Astrocyte of the spinal cord (primary cell): ENCODE data around the gene IL4I1.

Experiments
- DNase-seq: peaks from one replicate; pipeline ENCODE4 v3.0.0; 2011; ENCODE audit warnings: low read depth, low spot score
- H3K4me3 ChIP-seq: 2 replicates; pipeline ENCODE4 v1.5.1; 2011; ENCODE audit warnings: low read depth, mild to moderate bottlenecking, low read length, moderate library complexity
- CTCF ChIP-seq: IDR thresholded peaks from 2 replicates; pipeline ENCODE4 v1.5.1; 2012; ENCODE audit warnings: low read depth, mild to moderate bottlenecking, low read length, inconsistent platforms
- in situ Hi-C: cut with HindIII; loops from 2 replicates; pipeline ENCODE4 v1.10.0; 2017; ENCODE audit warnings: low sequenced_read_pairs

IL4I1 gene

DNA sequence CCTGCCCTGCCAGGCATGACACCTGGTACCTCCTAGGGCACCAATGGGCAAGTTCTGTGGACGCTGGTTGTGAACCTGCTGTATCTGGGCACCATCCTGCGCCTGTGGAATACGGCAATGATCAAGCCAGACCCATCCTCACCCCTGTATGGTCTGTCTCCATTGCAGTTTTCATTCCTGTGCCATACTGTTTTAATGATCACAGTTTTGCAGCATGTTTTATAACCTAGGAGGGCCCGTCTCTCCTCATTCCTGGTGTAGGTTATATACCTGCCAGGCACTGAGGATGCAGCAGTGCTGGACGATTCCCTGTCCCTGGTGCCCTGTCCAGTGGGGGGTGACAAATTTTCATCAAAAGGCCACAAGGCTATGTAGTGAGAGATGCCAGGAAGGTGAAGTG, 13.6 kb downstream of the IL4I1 start:
- no peak for DNase-seq
- no peak for TF ChIP-seq CTCF
- no peak overlapping the region for H3K4me3 ChIP-seq
- in situ Hi-C loops, result no loop called here

DNA sequence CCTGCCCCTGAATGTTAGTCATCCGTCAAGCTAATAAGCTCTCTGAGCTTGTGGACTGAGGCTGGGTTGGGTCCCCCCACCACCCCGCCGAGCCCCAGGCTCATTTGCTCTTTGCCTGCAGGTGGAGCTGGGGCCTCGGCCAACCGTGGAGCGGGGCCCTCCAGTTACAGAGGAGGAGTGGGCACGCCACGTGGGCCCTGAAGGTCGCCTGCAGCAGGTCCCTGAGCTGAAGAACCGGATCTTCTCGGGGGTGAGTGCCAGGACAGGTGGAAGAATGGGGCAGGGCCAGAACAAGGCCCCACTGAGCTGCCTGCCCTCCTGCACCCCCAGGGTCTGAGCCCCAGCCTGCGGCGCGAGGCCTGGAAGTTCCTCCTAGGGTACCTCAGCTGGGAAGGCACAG, 14.0 kb downstream of the IL4I1 start:
- in situ Hi-C loops, result no loop called here
- H3K4me3 ChIP-seq, result no peak overlapping the region
- TF ChIP-seq CTCF, result no peak
- no peak for DNase-seq

GRCh38 chr19:49881672-49882394, 14.9 kb downstream of the IL4I1 start:
- TF ChIP-seq CTCF, result no peak
- no peak overlapping the region for H3K4me3 ChIP-seq
- in situ Hi-C loops, result no loop called here

GRCh38 chr19:49881186-49881585, 15.5 kb downstream of the IL4I1 start:
- H3K4me3 ChIP-seq, result no peak overlapping the region
- no peak for TF ChIP-seq CTCF
- no peak for DNase-seq
- in situ Hi-C loops, result no loop called here

More at GRCh38 chr19:49881672-49882394, 14.9 kb downstream of the IL4I1 start:
- DNase-seq, result no peak

DNA sequence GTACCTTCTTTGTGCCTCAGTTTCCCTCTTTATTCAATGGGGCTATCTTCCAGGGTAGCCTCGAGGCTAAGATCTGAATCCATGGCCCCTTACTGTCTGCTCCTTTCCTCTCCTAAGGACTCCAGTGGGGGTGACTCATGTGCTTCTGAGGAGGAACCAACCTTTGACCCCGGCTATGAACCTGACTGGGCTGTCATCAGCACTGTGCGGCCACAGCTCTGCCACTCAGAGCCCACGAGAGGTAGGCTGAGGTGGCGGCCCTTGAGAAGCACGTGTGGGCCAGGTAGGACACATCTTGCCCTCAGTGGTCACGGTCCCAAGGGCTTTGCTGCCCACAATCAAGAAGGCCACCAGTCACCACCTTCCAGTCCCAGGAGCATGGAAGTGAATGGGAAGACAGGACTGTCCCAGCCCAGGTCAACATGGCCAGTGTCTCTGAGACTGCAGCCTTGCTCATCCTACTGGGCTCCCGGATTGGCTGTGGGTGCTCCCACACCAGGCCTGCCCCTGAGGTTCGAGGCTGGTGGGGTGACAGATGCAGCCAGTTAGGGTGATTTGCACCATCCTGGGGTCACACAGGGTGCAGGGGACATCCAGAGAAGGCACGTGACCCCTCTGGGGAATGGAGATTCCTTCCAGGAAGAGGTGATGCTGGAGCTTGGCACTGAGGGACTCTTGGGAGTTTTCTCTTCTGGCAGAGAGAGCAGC, 16.4 kb downstream of the IL4I1 start:
- H3K4me3 ChIP-seq, result no peak overlapping the region
- TF ChIP-seq CTCF, result no peak
- in situ Hi-C loops, result no loop called here
- no peak for DNase-seq

GRCh38 chr19:49879243-49879963, 17.3 kb downstream of the IL4I1 start:
- no peak for DNase-seq
- no peak for TF ChIP-seq CTCF
- no peak overlapping the region for H3K4me3 ChIP-seq
- in situ Hi-C loops, result no loop called here
